DMS79 treated with DMSO at 0.1 percent for 48 hours (cell line): ENCODE data around the gene ATXN7L1.
"Not testable (repeated sequence)": the region's sequence is repeated elsewhere in the genome, so short reads cannot be mapped to it uniquely, and the experiment has no call there.

Experiments
- DNase-seq: peaks from one replicate; lab custom pipeline; 2025; lab: John Stamatoyannopoulos, UW

The ATXN7L1 gene

DNA sequence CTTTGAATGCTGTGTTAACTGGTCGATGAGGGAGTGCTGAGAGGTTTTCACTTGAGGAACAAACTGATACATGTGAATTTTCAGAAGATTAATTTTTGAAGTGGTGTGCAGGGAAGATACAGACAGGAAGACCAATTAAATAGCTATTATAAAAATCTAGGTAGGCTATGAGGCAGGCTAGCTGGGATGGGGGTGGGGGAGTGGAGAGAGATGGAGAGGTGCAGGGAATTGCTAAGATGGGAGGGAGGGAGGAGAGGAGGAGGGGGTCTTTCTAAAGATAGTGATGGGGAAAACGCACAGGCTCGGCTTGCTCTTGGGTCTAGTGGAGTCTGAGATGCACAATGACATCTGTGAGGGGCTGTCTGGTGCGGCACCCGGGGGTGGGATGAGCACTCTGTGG, 15.2 kb downstream of the ATXN7L1 start:
- DNase-seq: peak; percentile 78

DNA sequence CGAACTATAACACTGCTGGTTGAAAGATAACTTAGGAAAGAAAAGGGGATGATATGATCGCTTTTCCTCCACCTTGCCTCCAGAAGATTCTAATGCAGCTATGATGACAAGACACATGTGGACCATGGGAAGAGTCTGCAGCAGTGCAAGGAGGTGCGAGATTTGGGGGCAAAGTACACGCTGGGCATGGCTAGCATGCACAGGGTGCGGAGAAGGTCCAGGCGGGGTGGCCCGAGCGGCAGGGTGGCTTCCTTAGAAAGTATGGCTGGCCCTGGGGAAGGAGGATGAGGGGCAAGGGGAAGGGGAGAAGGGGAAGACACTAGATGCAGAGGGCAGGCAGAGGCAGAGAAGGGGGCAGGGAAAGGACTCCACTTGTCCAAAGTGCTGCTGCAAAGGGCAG, 15.6 kb downstream of the ATXN7L1 start:
- DNase-seq: no peak

DNA sequence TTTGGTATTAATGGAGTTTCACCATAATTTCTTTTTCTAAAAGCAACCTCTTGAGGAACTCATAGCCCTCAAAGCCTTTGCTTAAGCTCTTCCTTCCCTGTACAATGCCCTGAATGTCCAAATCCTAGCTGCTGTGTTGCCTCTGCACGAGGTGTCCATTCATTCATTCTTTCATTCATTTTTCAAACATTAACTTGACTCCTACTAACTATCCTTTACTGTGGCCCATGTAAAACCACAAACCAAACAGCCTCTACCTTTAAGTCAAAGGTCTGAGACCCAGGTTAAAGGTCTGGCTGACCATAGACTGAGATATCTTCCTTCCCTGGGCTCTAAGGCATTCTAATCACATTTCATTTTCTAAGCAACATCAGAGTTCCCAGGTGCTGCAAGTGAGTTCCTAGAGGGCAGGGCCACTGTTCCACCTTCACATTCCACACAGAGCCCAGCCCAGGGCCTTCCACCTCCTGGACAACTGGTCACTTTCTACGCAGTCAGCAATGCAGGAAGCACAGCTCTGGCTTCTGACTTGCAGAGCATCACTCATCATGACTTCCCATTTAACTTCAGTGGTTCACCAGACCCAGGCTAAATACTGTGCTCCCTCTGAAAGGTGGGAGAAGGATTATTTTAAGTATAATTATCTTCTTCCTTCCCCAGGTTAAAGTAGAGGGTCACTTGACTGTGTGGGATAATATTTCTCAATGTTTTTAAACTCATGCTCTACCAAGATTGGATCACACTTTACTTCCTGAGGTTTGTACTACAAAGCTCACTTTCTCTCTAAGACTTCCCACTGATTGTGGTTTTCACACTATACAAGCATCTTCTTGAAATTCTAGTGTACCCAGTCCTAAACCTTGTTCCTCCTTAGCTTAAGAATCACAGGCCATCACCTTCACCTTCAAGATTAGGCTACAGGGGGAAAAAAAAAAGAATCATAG, 19.1 kb downstream of the ATXN7L1 start:
- DNase-seq: no peak

GRCh38 chr7:105854498-105854897, 21.9 kb downstream of the ATXN7L1 start:
- DNase-seq: peak; percentile 11

GRCh38 chr7:105853931-105854419, 22.4 kb downstream of the ATXN7L1 start:
- DNase-seq: no peak

- DNase-seq: no peak
Observed at GRCh38 chr7:105851064-105851463, 25.3 kb downstream of the ATXN7L1 start.

DNA sequence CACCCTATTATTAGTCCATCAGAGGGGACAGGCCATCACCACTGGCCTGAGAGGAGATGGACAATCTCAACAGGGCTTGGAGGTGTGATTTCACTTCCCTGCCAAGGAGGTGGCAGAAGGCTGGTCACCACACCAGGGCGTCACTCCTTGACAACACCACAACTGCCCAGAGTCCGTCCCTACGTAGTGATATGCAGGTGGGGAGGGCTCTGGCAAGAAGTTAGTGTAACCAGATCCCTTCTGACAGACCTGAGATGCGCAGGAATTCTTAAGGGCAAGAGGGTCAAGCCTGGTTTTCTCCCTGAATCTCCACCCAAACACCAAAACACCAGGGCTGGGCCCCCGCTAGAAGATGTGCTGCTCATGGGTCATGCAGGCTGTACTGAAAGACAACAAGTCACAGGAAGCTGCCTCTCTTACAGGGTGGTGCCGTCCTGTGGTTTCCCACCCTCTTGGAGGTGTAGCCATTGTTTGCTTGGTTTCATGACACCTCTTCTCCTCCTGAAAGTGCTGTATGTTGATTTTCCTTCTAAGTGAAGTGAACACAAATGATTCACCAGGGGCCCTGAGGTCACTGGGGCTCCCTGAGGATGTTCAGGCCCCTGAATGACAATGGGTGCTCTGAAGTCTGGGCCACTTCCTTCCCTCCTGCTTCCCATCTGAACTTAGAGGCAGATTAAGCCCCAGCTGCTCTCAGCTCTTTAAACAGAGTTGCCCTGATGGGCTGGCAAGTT, 27.1 kb downstream of the ATXN7L1 start:
- no peak for DNase-seq

GRCh38 chr7:105846404-105846803, 30.0 kb downstream of the ATXN7L1 start:
- no peak for DNase-seq

- not testable (repeated sequence) for DNase-seq
Observed at GRCh38 chr7:105844681-105845080, 31.7 kb downstream of the ATXN7L1 start.

DNA sequence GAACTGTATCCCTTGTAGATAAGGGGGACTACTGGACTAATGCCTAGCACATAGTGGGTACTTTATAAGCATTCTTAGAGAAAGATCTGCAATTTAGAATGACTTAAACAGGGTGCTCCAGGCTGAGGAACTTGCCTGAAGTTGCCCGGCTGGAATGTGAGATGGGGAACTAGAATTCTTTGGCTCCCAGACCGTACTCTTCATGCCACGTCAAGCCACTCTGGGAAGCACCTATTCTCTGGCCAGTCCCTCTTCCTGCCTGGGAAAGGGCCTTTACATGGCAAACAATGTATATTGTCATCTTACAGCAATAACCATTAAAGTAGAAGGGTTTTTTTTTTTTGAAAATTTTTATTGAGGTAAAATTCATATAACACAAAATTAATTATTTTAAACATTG, 34.5 kb downstream of the ATXN7L1 start:
- no peak for DNase-seq

DNA sequence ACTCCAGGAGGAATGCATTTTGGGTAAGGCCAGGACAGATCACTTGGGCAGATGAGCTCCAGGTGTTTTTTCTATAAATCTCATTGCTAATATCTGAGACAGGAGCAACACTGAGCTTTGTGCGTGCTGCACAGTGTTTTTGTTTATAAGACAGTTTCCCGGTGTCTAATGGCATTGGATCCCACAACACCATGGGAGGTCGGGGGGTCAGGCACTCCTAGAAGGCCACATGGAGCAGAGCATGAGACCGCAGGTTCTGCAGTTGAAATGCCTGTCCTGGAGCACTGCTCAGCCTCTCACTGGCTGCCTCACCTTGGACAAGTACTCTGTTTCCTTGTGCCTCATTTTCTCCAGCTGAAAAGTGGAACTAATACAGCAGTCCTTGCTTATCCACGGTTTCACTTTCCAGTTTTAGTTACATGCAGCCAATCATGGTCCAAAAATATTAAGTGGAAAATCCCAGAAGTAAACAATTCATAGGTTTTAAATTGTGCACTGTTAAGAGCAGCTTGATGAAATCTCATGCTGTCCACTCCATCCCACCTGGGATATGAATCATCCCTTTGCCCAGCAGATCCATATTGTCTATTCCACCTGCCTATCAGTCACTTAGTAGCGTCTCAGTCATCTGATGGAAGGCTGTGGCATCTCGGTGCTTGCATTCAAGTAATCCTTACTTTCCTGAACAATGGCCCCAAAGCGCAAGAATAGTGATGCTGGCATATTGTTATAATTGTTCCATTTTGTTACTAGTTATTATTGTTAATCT, 35.2 kb downstream of the ATXN7L1 start:
- DNase-seq: no peak

DNA sequence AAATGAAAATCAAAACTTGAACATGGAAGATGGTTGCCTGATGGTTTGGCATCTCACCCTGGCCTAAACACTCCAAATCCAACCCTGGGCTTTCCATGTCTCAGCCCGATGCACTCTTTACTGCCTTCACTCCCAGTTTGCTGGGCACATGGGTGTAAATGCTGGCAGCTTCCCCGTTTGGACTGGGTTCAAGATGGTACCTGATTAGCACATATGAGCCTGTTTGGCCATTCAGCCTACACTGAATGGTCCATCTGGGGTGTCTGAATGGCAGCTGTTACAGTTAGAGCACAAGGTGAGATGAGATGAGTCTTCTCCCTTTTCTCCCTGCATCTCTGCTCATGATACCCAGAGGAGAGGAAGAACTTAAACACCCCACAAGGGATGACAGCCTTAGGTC, 37.1 kb downstream of the ATXN7L1 start:
- DNase-seq: no peak

DNA sequence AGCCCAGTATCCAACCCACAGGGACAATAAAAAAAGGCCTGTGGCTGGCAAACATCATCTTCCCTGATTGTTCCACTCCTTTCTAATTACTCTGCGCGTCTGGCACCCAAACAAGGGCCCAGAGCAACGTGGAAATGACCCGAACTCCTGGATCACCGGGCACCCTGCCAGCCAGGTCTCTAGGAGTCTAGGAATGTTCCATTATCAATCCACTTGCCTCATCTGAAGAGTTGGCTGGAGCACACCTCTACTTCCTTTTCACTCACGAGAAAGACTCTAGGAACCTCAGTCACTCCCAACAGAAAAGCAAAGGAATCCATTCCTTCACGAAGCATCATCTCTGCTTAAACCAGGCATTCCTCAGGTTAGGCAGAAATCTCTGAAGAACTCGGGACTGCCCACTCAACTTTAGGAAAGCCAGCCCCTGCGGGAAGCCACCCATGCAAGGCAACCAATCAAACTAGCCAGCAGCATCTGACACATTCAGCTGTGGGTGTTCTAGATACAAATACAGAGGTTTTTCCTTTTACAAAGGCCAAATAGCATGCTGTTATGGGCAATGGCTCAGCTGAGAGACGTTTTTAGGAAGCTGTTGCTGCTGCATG, 37.7 kb downstream of the ATXN7L1 start:
- peak; percentile 87 for DNase-seq

DNA sequence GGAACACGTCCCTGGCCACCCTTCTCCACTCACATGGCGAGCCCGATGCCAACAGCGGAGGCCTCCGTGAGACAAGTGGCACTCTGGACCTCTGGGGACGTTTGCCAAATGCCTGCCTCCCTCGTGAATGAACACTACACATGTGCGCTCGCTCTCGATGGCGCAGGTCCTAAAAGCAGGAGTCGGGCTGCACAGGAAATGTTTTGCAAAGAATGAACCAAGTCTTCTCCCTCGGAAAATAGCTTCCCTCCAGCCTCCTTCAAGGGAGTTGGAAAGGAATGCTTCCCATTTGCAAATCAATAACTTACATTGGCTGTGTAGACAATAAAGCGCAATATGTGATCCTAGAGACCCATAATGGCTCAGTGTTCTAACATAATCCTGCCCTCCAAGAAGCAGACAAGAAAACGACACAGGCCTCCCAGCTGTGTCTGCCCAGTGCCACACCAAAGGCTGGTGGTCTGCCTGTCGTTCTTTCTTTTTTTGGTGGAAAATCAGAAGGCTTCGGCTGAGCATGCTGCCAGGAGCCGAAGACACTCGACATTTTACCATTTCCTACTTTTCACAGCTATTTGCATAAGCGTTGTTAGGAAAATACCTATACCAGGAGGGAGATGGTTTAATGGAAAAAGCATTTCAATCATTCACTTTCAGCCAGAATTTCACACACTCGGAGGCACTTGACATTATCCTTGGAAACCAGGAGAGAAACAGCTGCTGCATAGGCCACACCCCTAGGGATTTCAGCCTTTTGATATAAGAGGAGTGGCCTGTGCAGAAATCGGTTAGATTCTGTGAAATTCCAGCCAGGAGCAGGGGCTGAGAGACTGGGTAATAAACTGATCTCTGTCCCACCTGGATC, 38.4 kb downstream of the ATXN7L1 start:
- DNase-seq: peak; percentile 87

DNA sequence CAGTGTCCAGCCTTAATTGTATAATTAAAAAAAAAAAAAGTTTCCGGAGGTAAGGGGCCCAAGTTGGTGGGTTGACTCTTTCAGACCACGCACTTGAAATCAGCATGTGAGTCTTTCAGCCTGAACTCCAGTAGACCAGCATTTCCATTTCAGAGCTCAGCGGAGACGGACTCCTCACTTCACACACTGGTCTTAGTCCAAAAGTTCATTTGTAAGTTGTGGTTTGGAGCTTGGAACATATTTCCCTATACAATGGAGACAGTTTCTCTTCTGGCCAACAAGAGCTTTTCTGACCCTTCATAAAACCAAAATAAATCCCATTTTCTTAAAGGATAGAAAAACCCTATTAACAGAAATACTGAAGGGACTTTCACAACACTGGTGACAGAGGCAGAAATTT, 41.0 kb downstream of the ATXN7L1 start:
- DNase-seq: no peak

GRCh38 chr7:105831824-105832535, 44.4 kb downstream of the ATXN7L1 start:
- no peak for DNase-seq

GRCh38 chr7:105831302-105831620, 45.1 kb downstream of the ATXN7L1 start:
- no peak for DNase-seq

DNA sequence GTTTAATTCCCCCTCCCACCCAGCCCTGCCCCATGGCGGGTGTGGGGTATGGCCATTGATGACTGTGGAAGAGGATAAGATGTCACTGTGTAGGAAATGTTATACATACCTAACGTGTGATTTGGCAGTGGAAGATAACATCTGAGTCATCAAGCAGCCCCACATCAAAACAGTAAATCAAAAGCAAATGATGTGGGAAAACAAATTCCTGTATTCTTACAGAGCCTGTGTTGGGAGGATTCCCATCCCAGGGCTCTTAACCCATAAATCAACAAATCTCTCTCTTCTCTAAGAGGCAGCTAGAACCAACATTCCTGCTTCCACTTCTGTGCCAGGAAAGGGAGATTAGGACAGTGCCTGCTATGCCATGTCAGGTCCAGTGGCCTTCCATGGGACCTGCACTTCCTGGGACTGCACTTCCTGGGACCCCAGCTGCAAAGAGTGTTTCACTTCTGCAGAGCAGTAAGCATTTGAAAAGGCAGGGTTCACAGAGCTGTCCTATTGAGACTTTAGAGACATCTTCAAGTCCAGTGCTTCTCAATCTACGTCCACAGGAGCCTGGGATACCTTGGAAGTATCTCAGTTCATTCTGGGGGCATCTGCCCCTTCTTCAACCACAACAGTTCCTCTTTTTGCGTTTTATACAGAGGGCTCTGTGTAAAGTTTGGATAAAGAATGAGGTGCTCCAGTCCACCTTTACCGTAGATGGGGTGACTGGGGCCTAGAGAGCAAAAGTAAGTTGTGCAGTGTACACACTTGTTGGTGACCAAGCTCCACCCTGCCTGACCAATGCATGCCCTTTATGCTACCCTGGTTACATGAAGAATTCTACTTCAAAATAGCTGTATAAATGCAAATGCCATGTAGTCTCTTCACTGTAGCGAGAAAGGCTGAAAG, 45.7 kb downstream of the ATXN7L1 start:
- no peak for DNase-seq

DNA sequence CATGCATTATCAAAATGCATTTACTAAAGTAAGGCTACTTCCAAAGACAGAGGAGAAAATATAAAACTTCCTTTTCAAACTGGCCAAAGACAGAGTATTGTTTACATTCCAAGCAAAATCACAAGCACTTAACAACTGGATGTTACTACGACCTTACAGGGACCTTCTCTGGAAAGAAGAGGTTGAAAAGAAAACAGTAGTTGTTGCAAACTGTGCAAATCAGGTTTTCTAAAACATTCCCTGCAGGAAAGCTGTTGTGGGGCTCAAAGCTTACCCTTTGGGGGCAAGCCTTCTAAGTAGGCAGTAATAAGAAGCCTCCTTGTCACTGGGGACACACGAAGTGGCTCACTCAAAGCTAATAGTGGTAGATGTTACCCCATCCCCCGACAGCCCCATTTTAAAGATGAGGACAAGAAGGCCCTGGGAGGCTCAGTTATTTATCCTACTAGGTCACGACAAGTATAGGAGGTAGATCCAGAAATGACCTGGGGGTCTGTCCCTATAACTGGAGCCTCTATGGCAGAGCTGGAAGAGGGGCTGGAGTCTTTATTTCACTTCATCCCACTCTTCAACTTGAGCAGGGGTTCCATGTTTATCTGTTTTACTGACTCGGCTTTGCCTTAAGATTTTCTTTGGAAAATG, 46.6 kb downstream of the ATXN7L1 start:
- no peak for DNase-seq
